SJCRH30 (cell line): Measurements from ENCODE around the gene SLC7A11. TPM values are rescaled to one million over a fixed set of nuclear protein-coding genes. Genes with fewer than 3 reads are reported as not detected.

Experiments used
- DNase-seq, 2 experiments: peaks; one replicate each; pipeline ENCODE4 v3.0.0-alpha.2; 2015 to 2020
- H3K27ac ChIP-seq: fragments of 250-450 bp; sonication (Bioruptor Pico); 2 replicates; pipeline ENCODE4 v1.5.1; 2020; ENCODE audit warnings: mild to moderate bottlenecking, moderate library complexity
- H3K27me3 ChIP-seq: fragments of 250-450 bp; sonication (Bioruptor Pico); 2 replicates; pipeline ENCODE4 v1.5.1; 2020; ENCODE audit warnings: mild to moderate bottlenecking, moderate library complexity
- H3K36me3 ChIP-seq: fragments of 250-450 bp; sonication (Bioruptor Pico); 2 replicates; pipeline ENCODE4 v1.5.1; 2020; ENCODE audit warnings: mild to moderate bottlenecking, moderate library complexity
- H3K4me1 ChIP-seq: fragments of 250-450 bp; sonication (Bioruptor Pico); 2 replicates; pipeline ENCODE4 v1.5.1; 2020; ENCODE audit warnings: mild to moderate bottlenecking, moderate library complexity
- H3K4me3 ChIP-seq: fragments of 250-450 bp; sonication (Bioruptor Pico); 2 replicates; pipeline ENCODE4 v1.5.1; 2020; ENCODE audit warnings: mild to moderate bottlenecking, moderate library complexity
- H3K9me3 ChIP-seq: fragments of 250-450 bp; sonication (Bioruptor Pico); replicated peaks from 2 replicates; pipeline ENCODE4 v1.5.1; 2020; ENCODE audit warnings: mild to moderate bottlenecking, moderate library complexity
- total RNA-seq: library from RNA; depleted of rRNA; stranded (reverse); fragments of >200 nt; shearing (Covaris generic); gene quantifications from 2 replicates; pipeline ENCODE4 v1.2.3, GENCODE V29; 2014

The SLC7A11 gene
- total RNA-seq, 1 experiment from 2014 or later: 2.1 TPM

DNA sequence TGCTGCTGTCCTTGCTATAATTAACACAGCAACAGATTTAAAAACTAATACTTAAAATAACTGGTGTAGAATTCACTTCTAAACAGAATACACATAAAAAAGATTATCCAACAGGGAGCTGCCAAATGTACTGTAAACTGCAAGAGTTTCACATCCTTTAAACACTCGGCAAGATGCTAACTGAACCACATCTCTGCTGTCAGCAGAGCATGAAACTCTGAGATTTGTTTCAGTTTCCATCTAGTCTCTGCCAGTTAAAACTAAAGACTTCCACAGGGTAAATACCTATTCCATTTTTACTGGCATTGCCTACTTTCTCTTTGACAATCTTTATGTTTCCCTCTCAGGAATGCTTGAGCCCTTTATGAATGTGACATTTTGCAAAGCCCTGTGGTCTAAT lies 127.7 kb downstream of the SLC7A11 start:
- DNase-seq: no peak
- Histone ChIP-seq H3K27ac (no peak overlapping the region), H3K36me3 (no peaks in the 10 kb centered on the region), H3K4me1 (peaks cover 15% of the 10 kb centered on the region), H3K9me3 (no peaks in the 10 kb centered on the region), H3K4me3 (no peak overlapping the region), H3K27me3 (no peaks in the 10 kb centered on the region)
